NCI-H2196 (cell line): ENCODE results near the gene KRTAP5-6.

Source experiments
- DNase-seq: peaks from one replicate; lab custom pipeline; 2025; ENCODE audit not compliant: unreplicated experiment; lab: John Stamatoyannopoulos, UW

The KRTAP5-6 gene

DNA sequence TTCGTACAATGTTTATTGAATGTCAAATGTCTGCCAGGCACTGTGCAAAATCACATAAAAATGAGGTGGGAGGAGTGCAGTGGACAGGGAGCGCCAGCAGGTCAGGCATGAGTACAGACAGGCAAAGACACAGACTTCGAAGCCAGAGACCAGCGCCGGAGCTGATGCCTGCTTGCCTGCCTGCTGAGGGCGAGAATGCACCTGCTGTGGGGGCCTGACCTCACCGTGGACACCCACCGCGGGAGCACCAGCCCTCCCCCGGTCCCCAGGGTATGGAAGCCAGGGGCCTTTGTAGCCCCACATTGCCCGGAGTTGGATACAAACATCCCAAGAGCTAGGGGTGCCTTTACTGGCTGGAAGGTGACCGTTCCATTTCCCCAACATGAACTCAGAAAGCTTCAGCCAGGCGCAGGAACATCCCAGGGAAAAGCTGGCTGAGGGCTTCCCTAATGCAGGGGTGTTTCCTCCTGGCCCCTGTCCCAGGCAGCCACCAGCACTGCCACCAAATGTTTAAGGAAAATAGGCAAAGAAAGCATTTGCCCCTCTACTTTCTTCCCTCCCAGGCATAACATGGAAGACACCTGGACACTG lies 35.5 kb downstream of the KRTAP5-6 start:
- DNase-seq: no peak

DNA sequence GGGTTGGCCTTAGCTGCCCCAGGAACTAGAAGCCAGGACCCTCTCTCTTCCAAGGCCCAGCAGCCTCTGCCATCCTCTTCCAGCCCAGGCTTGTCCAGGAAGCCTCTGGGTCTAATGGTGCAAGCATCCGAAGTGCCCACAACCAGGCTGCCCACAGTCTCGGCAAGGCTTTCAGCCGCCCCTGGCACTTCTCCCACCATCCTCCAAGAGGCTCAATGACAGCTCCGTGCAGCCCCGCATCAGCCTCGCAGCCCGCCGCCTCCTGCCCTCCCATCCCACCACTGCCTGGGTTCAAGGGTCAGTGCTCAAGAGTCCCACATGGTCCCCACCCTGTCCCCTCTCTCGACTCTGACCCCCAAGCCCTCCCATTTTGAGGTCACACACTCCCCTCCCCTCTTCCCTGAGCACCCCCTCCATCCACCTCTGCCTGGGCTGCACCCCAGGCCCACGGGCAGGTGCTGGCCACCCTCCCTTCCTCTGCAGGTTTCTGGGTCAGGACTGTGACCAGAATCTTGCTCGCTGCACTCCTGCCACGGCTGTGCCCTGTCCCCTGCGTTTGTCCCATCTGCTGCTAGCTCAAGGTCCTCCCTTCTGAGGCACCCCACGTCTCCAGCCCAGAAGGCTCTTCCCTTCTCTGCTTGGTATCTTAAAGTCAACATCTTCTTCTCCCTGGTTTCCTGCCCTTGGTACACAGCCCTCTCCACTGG lies 36.2 kb downstream of the KRTAP5-6 start:
- no peak for DNase-seq

DNA sequence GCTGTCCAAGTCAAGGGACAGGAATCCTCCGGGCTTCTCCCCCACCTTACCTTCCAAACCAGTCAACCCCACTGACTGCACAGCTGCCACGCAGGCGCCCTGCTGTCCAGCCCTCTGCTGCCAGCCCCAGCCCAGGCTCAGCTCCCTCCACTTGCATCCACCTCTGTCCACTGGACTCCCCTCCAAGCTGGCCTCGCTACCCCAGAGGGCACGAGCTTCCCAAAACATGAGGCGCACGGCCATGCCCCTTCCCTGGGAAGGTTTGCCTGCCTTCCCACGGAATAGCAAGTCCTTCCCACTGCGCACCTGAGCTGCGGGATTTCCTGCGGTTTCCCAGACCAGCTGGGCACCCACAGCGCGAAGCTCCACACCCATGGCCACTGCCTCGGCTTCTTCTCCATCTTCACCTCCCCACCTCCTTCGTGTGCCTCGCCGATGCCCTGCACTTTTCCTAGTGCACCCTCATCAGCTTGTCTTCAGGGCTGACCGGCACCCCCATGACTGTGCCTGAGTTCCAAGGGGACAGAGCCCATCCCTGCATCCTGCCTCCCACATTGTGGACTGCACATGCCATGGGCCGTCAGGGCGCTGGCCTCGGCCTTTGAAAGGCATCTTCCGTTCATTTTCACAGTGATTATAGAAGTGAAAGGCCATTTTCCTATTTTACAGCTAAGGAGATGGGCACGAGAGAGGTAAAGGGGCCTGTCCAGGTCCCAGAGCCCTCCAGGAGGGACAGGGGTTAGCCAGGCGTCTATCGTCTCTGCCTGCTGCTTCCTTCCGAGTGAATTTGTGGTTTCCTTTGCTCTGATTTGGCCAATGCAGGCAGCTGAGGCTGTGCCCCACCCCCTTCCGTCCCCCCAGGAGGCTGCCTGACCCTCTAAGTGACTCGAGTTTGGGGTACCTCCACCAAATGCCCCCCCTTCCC lies 37.0 kb downstream of the KRTAP5-6 start:
- DNase-seq: no peak

DNA sequence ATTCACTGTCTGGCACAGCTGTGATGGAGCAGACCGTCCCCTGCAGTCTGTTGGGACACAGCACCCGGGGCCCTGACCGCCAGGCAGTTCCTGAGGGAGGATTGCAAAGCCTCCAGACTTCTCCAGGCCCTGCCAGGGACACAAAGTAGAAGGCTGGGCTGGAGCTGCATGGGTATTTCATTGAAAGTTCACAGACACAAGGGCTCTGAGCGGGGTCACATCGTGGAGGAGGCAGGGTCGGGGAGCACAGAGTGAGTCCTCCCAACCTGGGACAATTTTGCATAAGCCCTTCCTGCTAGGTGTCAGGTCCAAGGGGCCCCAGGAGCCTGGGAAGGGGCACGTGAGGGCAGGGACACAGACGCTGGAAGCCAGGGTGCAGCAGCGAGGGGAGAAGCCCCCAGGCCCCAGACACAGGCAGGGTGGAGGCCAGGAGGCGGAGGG lies 37.7 kb downstream of the KRTAP5-6 start:
- no peak for DNase-seq

DNA sequence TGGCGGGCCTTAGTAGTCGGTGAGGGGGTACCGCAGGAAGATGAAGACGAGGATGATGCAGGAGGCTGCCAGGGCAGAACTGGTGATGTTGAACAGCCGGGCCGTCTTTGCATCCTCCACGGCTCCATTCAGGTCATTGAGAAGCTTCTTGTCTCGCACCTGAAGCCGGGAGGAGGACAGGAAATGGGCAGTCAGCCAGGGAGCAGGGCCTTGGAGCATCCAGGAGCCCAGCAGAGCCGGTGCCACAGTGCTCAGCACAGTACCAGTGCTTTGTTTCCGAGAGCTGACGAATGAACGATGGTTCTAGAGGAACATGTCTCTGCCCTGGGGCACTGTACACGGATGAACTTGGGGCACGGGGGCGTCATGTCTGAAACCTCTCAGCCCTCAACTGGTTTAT lies 38.3 kb downstream of the KRTAP5-6 start:
- no peak for DNase-seq

DNA sequence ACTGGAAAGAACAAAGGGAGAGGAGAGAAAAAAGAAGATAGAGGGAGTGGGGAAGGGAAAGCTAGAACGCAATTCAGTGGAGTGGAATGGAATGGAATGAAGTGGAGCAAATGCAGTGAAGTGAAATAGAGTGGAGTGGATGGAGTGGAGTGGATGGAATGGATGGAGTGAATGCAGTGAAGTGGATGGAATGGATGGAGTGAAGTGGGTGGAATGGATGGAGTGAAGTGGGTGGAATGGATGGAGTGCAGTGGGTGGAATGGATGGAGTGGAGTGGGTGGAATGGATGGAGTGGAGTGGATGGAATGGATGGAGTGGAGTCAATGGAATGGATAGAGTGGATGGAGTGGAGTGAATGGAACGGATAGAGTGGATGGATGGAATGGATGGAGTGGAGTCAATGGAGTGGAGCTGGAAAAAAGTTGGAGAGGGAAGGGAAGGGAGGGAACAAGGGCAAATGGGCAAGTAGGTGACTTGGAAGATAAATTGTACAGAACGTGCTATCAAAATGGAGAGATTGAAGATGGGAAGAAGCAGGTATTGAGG lies 39.5 kb downstream of the KRTAP5-6 start:
- DNase-seq: no peak

DNA sequence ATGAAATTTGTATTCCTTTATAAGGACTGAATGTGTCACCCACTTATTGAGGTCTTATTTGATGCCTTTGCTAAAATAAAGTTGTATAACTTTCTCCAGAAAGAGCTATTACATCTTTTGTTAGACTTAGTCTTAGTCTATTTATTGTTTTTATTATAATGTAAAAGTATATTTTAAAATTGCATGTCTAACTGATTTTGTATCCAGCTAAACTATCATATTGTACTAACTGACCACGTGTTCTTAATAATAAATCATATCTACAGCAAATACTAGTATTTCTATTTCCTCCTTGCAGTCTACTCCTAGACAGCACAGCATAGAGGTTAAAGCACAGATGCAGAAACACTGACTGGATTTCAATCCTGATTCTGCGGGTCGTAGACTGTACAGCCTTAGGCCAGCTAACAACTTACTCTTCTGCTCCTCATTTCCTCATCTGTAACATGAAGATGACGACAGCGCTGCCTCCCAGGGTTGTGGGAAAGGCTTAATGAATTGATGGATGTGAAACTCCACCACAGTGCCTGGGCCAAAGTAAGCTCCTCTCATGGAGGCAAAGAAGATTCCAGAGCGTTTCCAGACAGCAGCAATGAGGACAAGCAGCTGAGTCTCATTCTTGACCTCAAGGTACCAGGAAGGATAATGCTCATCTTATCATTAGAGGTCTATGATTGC lies 40.2 kb downstream of the KRTAP5-6 start:
- DNase-seq: no peak

DNA sequence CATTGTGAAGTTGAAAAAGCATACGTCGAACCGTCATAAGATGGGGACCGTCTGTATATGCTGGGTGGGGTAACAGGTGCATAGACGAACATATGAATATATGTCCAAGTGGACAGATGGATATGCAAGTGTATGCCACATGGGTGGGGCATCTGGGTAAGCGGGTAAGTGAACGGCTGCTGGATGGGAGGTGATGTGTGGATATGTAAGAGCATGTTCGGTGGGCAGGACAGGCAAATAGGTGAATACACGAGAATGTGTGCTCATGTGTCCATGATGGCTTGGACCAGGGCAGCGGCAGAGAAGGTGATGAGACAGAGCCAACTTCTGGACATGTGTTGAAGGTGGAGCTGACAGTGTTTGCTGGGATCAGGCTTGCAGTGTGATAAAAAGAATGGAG lies 41.4 kb downstream of the KRTAP5-6 start:
- DNase-seq: no peak

DNA sequence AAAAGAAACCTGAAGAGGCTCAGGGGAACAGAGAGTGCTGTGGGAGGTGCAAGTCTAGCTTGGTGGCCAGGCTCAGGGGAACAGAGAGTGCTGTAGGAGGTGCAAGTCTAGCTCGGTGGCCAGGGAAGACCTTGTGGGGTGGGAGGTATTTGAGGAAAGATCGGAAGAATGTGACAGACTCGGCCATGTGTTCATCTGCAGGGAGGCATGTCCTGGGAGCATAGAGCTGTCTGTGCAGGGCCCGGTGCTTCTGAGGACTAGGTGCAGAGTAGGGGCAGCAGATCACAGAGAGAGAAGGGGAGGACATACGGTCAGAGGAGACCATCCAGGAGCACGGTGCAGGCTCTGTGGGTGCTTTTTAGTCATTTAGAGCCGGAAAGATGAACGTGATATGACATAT lies 42.6 kb downstream of the KRTAP5-6 start:
- no peak for DNase-seq

DNA sequence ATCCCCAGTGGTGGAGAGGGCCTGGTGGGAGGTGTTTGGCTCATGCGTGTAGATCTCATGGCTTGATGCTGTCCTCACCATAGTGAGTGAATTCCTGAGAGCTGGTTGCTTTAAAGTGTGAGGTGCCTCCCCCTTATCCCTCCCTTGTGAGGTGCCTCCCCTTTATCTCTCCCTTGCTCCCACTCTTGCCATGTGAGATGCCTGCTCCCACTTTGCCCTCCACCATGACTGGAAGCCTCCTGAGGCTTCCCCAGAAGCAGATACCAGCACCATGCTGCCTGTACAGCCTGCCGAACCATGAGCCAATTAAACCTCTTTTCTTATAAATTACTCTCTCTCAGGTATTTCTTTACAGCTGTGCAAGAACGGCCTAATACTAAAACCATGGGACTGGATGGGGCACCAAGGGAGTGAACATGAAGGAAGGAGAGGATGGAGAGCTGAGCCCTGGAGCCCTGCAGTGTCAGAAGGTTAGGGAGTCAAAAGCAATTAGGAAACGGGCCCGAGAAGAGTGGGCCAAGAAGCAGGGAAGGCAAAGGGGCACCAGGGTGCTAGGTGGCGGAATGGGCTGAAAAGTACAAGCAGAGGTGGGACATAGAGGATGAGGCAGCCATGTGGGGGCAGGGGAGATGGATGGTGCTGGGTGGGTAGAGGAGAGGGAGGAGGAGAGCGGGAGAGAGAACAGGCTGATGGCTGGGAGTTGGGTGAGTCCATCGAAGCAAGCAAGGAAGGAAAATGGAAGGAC lies 44.0 kb downstream of the KRTAP5-6 start:
- DNase-seq: no peak

DNA sequence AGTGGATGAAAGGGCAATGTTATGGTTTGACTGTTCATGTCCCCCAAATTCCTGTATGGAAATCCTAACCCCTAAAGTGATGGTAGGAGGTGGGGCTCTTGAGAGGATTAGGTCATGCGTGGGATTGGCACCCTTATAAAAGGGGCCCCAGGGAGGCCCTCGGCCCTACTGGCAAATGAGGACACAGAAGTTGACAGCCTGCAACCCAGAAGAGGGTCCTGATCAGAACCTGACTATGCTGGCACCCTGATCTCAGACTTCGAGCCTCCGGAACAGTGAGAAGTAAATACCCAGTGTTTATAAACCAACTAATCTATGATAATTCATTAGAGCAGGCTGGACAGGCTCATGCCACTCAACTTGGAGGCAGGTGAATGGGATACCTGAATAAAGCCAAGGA lies 44.7 kb downstream of the KRTAP5-6 start:
- no peak for DNase-seq

DNA sequence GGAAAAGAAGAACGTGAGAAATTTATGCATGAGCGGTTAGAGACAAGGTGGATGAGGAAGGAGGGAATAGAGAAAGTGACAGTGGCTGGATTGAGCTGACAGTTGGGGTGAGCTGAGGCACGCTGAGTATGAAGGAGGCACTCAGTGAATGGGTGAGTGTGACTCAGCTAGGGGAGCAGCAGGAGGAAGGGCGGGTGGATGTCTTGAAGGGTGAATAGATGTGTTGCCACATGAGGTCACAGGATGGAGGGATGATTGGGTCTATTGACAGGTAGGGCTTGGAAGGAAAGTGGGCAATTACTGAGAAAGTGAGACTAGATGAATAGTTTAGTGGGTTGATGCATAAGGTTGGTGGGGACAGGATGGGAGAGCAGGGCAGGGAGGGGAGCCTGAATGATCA lies 45.4 kb downstream of the KRTAP5-6 start:
- no peak for DNase-seq

DNA sequence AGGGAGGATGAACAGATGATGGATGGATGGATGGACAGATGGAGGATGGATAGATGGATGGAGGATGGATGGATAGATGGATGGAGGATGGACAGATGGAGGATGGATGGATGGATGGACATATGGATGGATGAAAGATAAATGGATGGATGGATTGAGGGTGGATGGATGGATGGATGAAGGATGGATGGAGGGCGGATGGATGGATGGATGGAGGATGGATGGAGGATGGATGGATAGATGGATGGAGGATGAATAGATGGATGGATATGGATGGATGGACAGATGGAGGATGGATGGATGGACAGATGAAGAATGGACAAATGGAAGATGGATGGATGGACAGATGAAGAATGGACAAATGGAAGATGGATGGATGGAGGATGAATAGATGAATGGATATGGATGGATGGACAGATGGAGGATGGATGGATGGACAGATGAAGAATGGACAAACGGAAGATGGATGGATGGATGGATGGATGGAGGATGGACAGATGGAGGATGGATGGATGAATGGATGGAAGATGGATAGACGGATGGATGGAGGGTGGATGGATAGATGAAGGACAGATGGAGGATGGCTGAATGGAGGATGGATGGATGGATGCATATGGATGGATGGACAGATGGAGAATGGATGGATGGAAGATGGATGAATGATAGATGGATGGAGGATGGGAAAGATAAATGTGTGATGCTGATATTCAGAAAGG lies 46.0 kb downstream of the KRTAP5-6 start:
- no peak for DNase-seq

DNA sequence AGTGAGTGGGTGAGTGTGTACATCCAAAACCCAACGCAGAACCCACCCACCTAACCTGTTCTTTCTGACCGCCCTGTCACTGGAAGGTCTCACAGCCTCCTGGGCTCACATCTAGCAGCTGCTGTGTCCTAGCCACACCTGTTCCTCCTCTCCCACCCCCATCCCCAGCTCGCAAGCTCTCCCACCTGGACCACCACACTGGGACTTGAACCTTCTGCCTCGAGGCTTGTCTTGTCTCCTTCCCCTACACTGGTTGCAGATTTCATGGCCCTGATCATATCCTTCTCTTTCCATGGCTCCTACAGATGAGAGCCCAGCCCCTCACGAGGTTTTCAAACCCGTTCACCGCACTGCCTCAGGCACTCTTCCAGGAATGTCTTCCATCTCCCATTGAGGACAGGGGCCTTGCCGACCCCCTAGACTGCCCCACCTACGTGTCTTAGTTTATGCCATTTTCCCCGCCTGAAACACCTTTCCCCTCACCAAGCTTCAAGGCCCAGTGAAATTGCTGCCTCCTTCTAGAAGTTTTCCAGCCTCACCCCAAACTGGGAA lies 46.7 kb downstream of the KRTAP5-6 start:
- no peak for DNase-seq

DNA sequence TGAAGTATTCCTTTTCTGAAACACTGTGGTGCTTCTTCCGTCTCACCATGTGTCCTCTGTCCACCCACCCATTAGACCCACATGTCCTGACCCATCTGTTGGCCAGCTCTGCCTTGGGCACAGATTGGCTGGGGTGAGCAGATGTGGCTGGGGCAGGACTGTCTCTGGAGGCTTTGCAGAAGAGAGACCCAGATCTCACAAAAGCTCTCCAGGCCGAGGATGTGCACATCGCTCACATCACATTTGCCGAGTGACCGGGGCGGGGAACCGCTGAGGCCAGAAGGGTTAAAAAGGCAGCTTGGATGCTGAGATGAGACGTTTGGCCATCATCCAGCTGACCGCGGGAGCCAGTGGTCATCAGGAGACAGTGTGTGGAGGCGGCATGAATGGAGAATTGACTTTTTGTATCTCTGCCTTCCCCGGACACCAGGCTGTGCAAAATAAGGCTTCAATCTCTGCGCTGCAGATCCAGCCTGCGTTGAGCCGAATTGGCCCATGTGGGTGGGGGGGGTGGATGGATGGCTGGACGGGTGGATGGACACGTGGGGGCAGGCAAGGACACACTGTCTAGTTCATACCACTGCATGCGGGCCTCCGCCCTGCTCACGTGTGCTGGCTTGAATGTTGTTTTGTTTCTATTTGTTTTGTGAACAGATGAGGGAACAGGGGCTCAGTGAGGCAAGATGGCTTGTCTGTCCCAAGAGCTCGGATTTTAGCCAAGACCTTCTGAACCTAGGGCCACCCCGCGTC lies 47.3 kb downstream of the KRTAP5-6 start:
- no peak for DNase-seq

DNA sequence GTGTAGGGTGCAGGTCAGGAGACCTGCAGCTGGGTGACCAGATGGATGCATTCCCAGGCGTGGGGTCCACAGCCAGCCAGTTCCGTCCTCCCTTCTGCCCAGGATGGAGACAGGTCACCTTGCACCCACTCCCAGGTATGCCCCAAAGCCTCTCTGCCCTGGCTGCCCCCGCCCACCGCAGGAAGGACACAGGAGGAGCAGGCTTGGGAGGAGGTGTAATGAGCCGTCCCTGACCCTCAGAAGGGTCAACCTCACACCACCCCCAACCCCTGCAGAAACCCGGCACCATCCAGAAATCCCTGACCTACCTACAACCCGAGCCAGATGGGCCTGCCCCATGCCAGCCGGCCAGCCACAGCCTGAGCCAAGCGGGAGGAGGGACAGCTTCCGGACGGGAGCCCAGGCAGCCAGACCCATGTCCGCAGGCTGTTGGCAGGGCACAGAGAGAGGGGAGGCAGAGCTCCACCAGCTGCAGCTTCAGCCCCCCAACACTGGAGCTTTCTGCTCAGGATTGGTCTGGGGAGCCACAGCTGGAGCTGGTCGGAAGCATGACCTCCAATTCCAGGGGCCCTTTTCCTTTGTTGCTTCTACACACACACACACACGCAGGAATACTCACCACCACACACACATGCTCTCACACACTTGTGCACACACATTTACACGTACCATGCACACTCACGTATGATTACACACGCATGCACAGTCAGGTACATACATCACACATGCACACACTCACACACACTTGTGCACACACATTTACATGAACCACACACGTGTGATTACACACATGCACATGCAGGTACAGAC lies 48.1 kb downstream of the KRTAP5-6 start:
- DNase-seq: no peak

DNA sequence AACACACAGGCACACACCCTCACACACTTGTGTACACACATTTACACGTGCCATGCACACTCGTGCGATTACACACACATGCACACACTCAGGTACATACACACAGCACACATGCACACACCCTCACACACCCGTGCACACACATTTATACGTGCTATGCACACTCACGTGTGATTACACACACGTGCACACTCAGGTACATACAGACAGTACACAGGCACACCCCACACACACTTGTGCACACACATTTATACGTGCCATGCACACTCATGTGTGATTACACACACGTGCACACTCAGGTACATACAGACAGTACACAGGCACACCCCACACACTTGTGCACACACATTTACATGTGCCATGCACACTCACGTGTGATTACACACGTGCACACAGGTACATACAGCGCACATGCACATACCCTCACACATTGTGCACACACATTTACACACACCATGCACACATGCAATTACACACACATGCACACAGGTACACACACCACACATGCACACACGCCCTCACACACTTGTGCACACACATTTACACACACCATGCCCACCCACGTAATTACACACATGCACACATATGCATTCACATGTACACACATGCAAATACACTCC lies 48.8 kb downstream of the KRTAP5-6 start:
- DNase-seq: no peak
